GM21526 (cell line): ENCODE data around the gene MAPK12.
"Not testable (repeated sequence)": the region's sequence is repeated elsewhere in the genome, so short reads cannot be mapped to it uniquely, and the experiment has no call there.

Experiments used
- ATAC-seq: cut with Tn5 transposase; IDR thresholded peaks from one replicate; pipeline ENCODE4 v1.9.1; 2021; ENCODE audit warnings: moderate library complexity; ENCODE audit not compliant: unreplicated experiment, low FRiP score

The MAPK12 gene

DNA sequence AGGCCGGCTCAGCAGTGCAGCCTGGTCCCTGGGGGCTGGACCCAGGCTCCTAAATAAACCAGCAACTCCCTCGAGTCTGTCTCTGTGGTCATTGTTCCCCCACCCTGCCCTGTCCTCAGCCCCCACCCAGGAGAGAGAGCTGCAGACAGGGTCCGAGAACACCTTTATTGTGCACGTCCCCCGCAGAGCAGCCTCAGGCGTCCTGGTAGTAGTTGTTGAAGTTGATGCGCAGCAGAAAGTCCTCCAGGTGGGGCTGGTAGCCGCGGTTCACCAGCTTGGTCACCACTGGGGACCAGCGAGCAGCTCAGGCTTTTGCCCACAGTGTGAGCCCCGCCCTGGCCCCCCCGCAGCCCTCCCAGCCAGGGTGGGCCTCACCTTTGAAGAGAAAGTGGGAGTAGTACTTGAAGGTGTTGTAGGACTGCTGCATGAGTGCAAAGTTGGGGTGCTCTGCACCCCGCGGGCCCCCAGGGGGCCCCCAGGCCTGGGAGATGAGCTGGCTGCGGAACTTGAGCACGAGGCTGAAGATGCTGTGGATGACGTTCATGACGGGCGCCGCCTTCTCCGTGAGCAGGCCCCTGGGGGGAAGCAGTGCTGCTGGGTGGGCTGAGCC lies 43.8 kb downstream of the MAPK12 start:
- no peak for ATAC-seq

GRCh38 chr22:50216684-50217520 lies 44.6 kb downstream of the MAPK12 start:
- ATAC-seq = no peak

GRCh38 chr22:50216055-50216683 lies 45.3 kb downstream of the MAPK12 start:
- ATAC-seq = no peak

DNA sequence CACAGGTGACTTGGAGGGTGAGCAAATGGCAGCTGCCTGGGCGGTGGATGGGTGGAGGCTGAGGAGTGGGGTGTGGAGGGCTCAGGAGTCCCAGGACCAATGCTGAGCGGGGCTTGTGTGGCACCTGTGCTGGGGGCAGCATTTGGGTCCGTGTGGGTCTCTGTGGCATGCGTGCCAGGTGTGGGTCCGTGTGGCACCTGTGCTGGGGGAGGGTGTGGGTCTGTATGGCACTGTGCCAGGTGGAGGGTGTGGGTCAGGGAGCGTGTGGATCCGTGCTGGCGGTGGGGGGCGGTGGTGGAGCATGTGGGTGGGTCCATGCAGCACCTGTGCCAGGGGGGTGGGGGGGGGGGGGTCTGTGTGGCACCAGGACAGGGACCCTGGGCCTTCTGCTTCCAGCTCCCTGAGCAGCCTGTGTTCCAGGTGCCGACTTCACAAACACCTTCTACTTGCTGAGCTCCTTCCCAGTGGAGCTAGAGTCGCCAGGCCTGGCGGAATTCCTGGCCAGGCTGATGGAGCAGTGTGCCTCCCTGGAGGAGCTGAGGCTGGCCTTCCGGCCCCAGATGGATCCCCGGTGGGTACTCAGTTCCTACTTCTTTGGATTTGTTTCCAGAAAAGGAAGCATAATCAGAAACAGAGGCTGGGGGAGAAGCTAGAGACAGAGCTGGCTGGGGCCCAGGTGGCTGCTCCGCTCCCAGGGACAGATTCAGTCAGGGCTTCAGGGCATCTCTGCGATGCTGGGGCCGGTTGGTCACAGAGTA lies 46.0 kb downstream of the MAPK12 start:
- ATAC-seq = no peak

DNA sequence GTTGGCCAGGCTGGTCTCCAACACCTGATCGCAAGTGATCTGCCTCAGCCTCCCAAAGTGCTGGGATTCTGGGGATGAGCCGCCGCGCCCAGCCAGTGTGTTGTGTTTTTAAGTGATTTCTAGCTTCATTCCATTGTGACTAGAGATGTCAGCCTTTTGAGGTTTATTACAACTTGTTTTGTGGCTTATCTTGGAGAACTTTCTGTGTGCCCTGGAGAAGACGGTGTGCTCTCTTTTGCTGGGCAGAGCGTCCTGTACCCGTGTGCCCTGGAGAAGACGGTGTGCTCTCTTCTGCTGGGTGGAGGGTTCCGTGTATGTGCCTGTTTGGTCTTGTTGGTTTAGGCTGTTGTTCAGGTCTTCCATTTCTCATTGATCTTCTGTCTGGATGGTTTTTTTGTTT lies 48.2 kb downstream of the MAPK12 start:
- ATAC-seq = no peak

GRCh38 chr22:50211147-50211546 lies 50.3 kb downstream of the MAPK12 start:
- no peak for ATAC-seq

DNA sequence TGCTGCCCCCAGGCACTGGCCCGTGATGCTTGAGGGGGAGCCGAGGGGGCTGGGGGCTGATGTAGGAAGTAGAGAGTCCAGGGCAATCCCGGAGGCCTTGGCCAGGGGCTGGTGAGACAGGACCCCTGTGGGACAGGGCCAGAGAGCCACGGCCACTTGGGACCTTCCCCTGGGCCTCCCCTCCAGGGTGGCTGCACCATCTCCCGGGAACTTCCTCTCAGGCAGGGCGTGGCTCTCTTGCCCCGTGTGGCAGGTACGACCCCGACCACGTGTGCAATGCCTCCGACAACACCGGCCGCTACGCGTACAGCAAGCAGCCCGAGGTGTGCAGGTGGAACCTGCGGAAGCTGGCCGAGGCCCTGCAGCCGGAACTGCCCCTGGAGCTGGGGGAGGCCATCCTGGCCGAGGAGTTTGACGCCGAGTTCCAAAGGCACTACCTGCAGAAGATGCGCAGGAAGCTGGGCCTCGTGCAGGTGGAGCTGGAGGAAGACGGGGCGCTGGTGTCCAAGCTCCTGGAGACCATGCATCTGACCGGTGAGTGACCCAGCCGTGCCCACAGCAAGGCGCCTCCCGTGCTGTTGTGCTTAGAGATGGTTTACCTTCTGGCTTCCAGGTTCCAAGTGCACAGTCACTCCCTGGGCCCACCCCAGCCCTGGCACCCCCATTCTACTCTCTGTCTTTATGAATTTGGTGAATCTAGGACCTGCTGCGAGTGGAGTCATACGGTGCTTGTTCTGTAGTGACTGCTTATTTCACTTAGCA lies 50.9 kb downstream of the MAPK12 start:
- no peak for ATAC-seq

DNA sequence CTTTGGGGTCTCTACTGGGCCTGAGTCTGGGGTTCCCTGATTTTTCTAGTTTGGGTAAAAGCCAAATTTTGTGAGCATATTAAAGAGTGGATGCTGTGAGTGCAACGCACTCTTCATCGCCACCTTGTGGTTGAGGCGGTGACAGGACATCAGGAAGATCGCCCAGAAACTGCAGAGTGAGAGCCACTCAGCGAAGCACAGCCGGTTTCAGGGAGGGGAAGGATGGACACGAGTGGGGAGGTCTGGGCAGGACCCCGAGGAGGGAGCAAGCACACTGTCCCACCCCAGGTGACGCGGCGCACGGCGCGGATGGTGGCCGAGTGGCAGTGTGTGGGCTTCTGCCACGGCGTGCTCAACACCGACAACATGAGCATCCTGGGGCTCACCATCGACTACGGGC lies 51.6 kb downstream of the MAPK12 start:
- ATAC-seq = no peak

DNA sequence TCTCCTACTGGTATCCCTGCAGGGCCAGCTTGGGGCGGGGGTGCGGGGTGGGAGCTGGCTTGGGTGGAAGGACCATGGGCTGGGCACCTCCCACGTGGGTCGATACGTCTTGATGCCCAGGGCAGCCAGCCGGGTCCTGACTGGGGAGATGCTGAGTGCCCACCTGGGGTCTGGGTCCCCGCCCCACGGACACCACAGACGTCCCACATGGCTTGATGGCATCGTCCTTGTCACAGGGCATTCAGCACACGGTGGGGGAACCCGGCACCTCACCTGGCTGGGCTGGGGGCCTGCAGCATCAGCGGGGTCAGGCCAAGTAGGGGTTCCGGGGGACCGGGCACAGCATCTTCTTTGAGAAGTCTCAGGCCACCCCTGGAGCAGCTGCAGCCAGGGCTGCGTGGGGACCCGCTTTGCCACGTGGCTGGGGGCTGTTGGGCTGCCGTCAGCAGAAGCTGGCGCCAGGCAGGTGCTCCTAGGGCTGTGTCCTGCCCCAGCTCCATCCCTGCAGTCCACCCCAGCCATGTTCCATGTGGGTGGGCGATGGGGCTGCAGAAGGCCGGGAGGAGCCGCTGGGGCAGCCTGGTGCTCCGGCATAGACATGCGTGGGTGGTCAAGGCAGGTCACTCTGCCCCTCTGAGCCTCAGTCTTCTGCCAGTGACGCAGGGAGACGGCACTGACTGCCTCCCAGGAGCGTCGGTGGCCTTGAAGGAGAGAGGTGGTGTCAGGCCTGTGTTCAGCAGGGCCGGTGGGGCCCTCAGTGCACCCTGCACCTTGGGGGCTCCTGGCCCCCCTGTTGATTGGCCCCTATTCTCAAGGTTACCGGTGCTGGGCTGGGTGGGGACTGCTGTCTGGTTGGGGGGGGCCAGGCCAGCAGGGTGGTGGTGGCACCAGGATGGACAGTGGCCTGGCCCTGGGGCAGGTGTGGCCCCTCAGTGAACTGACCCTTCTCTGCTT lies 52.3 kb downstream of the MAPK12 start:
- no peak for ATAC-seq

- no peak for ATAC-seq
Measured at GRCh38 chr22:50208430-50208938, 53.0 kb downstream of the MAPK12 start.

GRCh38 chr22:50207383-50208140 lies 53.9 kb downstream of the MAPK12 start:
- no peak for ATAC-seq

DNA sequence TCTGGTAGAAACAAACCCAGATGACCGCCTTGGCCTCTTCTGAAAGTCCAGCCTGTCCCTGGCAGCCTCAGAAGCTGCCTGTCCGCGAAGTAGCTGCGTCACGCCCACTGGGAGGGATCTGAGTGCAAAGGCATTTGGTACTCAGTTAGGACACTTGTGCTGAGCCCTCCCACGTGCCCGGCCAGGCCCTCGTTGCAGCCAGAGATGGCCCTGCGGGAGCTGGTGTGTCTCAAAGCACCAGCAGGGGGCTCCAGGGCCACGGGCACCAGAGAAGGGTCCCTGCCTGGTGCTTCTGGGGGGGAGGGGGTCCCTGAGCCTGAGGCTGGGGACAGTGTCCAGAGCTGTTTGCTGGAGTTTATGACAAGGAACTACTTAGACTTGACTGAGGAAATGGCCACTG lies 54.9 kb downstream of the MAPK12 start:
- ATAC-seq = no peak

DNA sequence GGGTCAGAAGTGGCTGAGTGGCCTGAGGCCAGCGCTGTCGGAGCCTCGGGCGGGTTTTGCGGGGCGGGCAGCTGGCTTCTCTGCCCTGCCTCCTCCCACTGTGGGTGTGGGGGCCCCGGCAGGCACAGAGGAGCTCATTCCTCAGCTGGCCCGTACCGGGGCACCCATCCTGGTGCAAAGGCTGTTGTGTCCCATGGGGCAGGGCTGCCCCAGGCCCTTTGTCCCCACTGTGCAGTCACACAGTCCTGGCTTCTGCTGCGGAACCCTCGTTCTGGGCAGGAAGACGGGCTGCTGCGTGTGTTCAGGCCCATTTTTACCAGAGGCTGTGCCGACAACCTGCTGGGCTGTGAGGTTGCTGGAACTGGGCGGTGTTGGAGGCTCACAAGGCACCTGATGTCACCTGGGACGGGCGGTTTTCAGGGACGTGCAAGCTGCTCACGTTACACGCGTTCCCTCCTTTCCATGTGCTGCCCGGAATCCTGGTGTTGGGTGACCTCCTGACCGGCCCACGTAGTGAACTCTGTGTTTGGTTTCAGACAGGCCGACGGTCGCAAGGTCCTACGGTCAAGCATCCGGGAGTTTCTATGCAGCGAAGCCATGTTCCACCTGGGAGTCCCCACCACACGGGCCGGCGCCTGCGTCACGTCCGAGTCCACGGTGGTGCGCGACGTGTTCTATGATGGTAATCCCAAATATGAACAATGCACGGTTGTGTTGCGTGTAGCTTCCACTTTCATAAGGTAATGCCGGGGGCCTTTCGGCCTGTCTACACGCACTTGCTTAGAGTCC lies 55.5 kb downstream of the MAPK12 start:
- no peak for ATAC-seq

DNA sequence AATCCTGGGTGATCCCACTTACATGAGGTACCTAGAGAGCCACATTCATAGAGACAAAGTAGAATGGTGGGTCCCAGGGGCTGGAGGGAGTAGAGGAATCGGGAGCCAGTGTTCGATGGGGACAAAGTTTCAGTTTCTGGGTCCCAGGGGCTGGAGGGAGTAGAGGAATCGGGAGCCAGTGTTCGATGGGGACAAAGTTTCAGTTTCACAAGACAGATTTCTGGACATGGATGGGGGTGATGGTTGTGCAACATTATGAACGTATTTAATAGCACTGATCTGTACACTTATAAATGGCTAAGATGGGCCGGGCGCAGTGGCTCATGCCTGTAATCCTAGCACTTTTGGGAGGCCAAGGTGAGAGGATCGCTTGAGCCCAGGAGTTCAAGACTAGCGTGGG lies 56.5 kb downstream of the MAPK12 start:
- ATAC-seq = not testable (repeated sequence)

DNA sequence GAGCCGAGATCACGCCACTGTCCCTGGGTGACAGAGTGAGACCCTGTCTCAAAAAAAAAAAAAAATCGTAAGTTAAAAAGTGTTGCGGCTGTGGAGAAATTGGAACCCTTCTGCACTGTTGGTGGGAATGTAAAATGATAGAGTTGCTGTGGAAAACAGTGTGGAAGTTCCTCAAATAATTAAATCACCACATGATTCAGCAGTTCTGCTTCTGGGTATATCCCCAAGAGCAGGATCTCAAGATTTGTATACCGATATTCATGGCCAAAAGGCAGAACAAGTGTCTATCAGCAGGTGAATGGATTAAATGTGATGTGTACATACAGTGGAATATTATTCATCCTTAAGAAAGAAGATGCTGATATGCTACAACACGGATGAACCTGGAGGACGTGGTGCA lies 56.9 kb downstream of the MAPK12 start:
- ATAC-seq = no peak

DNA sequence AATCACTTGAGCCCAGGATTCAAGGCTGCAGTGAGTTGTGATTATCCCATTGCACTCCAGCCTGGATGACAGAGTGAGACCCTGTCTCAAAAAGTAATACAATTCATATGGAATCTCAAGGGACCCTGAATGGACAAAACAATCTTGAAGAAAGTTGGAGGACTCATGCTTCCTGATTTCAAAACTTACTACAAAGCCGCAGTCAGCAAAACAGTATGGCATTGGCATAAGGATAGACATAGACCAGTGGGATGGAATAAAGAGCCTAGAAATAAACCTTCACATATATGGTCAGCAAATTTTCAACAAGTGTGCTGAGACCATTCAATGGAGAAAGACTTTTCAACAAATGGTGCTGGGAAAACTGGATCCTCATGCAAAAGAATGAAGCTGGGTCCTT lies 58.2 kb downstream of the MAPK12 start:
- no peak for ATAC-seq
